ENCODE measurements around the gene HSPE1.

DNA sequence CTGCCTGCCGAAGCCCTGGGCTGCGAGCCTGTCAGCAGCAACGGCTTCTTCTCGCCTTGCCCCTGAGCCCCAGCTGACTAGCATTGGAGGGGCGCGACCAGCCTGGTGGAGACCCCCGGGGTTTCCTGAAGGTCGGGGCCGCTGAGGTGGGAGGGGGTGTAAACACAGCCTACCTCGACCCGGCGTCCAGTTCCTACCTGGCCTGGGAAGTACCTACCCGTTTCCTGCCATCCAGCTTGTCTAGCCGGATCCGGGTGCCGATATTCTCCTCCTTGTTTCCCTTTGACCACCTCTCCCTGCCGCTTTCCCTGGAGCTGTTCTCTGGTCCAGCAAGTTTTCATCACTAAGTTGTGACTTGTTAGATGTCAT lies 16.2 kb downstream of the HSPE1 start:
- TF ChIP-seq EP300 (IDR thresholded peaks at IDR 0.05; ENCODE audit: borderline replicate concordance) = no peak
- TF ChIP-seq NFIC (IDR thresholded peaks at IDR 0.05) = no peak
- no peak for TF ChIP-seq CREB1 (IDR thresholded peaks at IDR 0.05; ENCODE audit: low read depth)
- TF ChIP-seq TAF1 (IDR thresholded peaks at IDR 0.05; ENCODE audit: low read depth) = no peak
